DND-41 (cell line): ENCODE data around the gene VAV3.

Experiments
- ATAC-seq: fragments of 200-7000 bp; cut with Tn5 transposase; 3 replicates; pipeline ENCODE4 v1.9.1; 2021; ENCODE audit warnings: low read depth; ENCODE audit not compliant: insufficient read depth
- DNase-seq: peaks from one replicate; pipeline ENCODE4 v3.0.0-alpha.2; 2020
- H2AFZ ChIP-seq: 2 replicates; pipeline ENCODE4 v1.6.0; 2012; ENCODE audit warnings: low read depth, low read length
- H3K27ac ChIP-seq: 2 replicates; pipeline ENCODE4 v1.5.1; 2012; ENCODE audit warnings: low read length, inconsistent platforms
- H3K27me3 ChIP-seq: fragments of 200-600 bp; sonication (generic); 2 replicates; pipeline ENCODE4 v1.6.0; 2012; ENCODE audit warnings: low read length, mild to moderate bottlenecking, inconsistent platforms; ENCODE audit not compliant: insufficient read depth, poor library complexity
- H3K36me3 ChIP-seq: 2 replicates; pipeline ENCODE4 v1.5.1; 2012; ENCODE audit warnings: low read length, inconsistent platforms; ENCODE audit not compliant: insufficient read depth
- H3K4me1 ChIP-seq: 2 replicates; pipeline ENCODE4 v1.5.1; 2012; ENCODE audit warnings: mild to moderate bottlenecking, low read length; ENCODE audit not compliant: insufficient read depth
- H3K4me2 ChIP-seq: 2 replicates; pipeline ENCODE4 v1.6.0; 2012; ENCODE audit warnings: mild to moderate bottlenecking, moderate library complexity, low read length, inconsistent platforms; ENCODE audit not compliant: insufficient read depth
- H3K4me3 ChIP-seq, 2 experiments: fragments of 200-600 bp in 1 of 2; shearing (Covaris generic) in 1 of 2; 2 replicates each; pipeline ENCODE4 v1.5.1; 2012 to 2016; ENCODE audit warnings: inconsistent platforms in 2 of 2, low read length in 2 of 2, mild to moderate bottlenecking in 2 of 2, low read depth in 1 of 2, moderate library complexity in 1 of 2
- H3K79me2 ChIP-seq: 2 replicates; pipeline ENCODE4 v1.6.0; 2012; ENCODE audit warnings: low read length, inconsistent platforms; ENCODE audit not compliant: insufficient read depth
- H3K9ac ChIP-seq: 2 replicates; pipeline ENCODE4 v1.6.0; 2012; ENCODE audit warnings: low read depth, mild to moderate bottlenecking, inconsistent platforms, low read length, moderate library complexity
- H3K9me3 ChIP-seq: 2 replicates; pipeline ENCODE4 v1.5.1; 2012; ENCODE audit warnings: low read length, moderate library complexity, mild to moderate bottlenecking, inconsistent platforms; ENCODE audit not compliant: insufficient read depth, severe bottlenecking
- H4K20me1 ChIP-seq: 2 replicates; pipeline ENCODE4 v1.6.0; 2012; ENCODE audit warnings: low read length; ENCODE audit not compliant: insufficient read depth
- EZH2 ChIP-seq: IDR thresholded peaks from 3 replicates; pipeline ENCODE4 v1.6.1; 2012; ENCODE audit warnings: borderline replicate concordance, low read depth, mild to moderate bottlenecking, moderate library complexity, low read length, inconsistent platforms; ENCODE audit not compliant: severe bottlenecking
- TF ChIP-seq, protein P1 (sequence below): IDR thresholded peaks from 2 replicates; pipeline ENCODE4 v1.5.1; 2012; ENCODE audit warnings: borderline replicate concordance, low read length, moderate library complexity, mild to moderate bottlenecking; ENCODE audit not compliant: poor library complexity, severe bottlenecking; ENCODE audit errors: extremely low read depth

Gene VAV3

DNA sequence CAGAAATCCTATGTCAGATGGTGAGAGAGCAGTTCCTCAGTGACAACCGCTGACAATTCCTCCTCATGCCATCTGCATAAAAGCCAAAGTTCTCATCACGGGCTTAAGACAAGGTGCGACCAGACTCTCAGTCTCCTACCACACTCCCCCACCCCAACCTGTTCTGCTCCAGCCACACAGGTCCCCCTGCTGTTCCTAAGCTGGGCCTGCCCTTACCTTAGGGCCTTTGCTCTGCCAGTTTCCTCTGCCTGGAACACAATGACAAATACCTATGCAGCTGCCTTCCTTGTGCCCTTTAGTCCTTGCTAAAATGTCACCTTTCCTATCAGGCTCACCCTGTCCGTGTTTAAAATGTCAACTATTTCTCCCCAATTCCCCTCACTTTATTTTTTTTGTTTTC, 441.9 kb downstream of the VAV3 start:
- Histone ChIP-seq H3K27ac (no peak overlapping the region), H3K9me3 (no peaks in the 10 kb centered on the region), H3K9ac (no peak overlapping the region), H3K79me2 (no peaks in the 10 kb centered on the region), H3K36me3 (no peaks in the 10 kb centered on the region), H3K27me3 (no peaks in the 10 kb centered on the region), H3K4me3 (no peak overlapping the region), H4K20me1 (no peaks in the 10 kb centered on the region), H2AFZ (no peak overlapping the region), H3K4me1 (peaks cover 27% of the 10 kb centered on the region), H3K4me2 (no peak overlapping the region)
- ATAC-seq (no peak), DNase-seq (no peak)
- TF ChIP-seq, protein P1, sequence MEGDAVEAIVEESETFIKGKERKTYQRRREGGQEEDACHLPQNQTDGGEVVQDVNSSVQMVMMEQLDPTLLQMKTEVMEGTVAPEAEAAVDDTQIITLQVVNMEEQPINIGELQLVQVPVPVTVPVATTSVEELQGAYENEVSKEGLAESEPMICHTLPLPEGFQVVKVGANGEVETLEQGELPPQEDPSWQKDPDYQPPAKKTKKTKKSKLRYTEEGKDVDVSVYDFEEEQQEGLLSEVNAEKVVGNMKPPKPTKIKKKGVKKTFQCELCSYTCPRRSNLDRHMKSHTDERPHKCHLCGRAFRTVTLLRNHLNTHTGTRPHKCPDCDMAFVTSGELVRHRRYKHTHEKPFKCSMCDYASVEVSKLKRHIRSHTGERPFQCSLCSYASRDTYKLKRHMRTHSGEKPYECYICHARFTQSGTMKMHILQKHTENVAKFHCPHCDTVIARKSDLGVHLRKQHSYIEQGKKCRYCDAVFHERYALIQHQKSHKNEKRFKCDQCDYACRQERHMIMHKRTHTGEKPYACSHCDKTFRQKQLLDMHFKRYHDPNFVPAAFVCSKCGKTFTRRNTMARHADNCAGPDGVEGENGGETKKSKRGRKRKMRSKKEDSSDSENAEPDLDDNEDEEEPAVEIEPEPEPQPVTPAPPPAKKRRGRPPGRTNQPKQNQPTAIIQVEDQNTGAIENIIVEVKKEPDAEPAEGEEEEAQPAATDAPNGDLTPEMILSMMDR: no peak
- TF ChIP-seq EZH2: no peak
